RWPE1 (cell line): ENCODE measurements around the gene CAPN2.

Experiments used
- CTCF ChIA-PET: fragments of 350-600 bp; sonication (Branson Sonifier 250); formaldehyde crosslinking; extraction: SDS; loops from one replicate; lab custom pipeline; 2021; lab: Yijun Ruan, JAX
- POLR2A ChIA-PET: fragments of 400-600 bp; formaldehyde crosslinking; extraction: SDS; loops from one replicate; lab custom pipeline; 2020; ENCODE audit warnings: antibody characterized with exemption; ENCODE audit not compliant: low non-redundant PET; lab: Yijun Ruan, JAX
- DNase-seq: peaks from one replicate; pipeline ENCODE4 v3.0.0; 2012; ENCODE audit warnings: low spot score
- H3K27ac ChIP-seq: fragments of 450-650 bp; 2 replicates; pipeline ENCODE4 v1.5.1; 2017
- TF ChIP-seq, protein P1 (sequence below): fragments of 450-650 bp; conservative IDR thresholded peaks from 2 replicates; pipeline ENCODE4 v1.5.1; 2017; ENCODE audit warnings: low read depth, mild to moderate bottlenecking

Gene CAPN2

DNA sequence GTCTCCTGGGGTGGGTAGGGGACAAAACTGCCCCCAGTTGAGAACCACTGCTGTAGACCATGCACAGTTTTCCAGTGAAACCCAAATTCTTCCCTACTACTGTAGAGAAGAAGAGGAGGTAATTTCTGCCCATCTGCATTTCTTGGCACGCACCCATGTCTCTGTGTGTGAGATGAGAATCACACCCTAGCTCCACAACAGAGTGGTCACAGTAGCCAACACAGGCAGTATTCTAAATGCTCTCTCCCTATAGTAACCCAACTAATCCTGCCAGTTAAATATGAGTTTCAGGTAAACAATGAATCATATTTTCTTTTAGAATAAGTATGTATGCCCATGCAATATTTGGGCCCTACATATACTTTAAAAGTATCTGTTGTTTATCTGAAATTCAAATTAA is 1.2 kb upstream of the CAPN2 start:
- DNase-seq: no peak
- TF ChIP-seq, protein P1, sequence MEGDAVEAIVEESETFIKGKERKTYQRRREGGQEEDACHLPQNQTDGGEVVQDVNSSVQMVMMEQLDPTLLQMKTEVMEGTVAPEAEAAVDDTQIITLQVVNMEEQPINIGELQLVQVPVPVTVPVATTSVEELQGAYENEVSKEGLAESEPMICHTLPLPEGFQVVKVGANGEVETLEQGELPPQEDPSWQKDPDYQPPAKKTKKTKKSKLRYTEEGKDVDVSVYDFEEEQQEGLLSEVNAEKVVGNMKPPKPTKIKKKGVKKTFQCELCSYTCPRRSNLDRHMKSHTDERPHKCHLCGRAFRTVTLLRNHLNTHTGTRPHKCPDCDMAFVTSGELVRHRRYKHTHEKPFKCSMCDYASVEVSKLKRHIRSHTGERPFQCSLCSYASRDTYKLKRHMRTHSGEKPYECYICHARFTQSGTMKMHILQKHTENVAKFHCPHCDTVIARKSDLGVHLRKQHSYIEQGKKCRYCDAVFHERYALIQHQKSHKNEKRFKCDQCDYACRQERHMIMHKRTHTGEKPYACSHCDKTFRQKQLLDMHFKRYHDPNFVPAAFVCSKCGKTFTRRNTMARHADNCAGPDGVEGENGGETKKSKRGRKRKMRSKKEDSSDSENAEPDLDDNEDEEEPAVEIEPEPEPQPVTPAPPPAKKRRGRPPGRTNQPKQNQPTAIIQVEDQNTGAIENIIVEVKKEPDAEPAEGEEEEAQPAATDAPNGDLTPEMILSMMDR: no peak
- POLR2A ChIA-PET: no interaction called here

DNA sequence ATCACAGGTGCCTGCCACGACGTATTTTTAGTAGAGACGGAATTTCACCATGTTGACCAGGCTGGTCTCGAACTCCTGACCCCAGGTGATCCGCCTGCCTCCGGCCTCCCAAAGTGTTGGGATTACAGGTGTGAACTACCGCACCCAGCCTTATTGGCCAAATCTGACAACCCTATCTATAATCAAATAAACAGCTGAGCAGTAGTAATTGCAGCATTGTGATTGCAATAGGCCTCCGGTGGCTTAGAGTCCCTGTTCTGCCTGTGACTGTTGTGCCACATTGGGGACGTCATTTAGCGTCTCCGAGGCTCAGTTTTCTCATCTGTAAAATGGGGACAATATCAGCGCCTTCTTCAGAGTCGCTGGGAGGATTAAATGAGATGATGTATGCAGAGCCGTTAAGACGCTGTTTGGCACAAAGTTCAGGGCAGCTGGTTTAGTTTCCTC is 569 bp upstream of the CAPN2 start:
- no peak for DNase-seq
- H3K27ac ChIP-seq: peak overlapping the region; percentile 94
- CTCF ChIA-PET: interaction anchor here (0.5 to 1.9 kb wide), 5 partner anchors 11 to 1729 kb away, joined by 3 to 9 read pairs (median 4); no protein-coding TSS in a partner anchor
- TF ChIP-seq, protein P1: no peak
- POLR2A ChIA-PET: no interaction called here

More for the DNA sequence above, 1.2 kb upstream of the CAPN2 start:
- no peak overlapping the region; the same call in 1 of the 2 replicates for H3K27ac ChIP-seq
- CTCF ChIA-PET: no interaction called here

DNA sequence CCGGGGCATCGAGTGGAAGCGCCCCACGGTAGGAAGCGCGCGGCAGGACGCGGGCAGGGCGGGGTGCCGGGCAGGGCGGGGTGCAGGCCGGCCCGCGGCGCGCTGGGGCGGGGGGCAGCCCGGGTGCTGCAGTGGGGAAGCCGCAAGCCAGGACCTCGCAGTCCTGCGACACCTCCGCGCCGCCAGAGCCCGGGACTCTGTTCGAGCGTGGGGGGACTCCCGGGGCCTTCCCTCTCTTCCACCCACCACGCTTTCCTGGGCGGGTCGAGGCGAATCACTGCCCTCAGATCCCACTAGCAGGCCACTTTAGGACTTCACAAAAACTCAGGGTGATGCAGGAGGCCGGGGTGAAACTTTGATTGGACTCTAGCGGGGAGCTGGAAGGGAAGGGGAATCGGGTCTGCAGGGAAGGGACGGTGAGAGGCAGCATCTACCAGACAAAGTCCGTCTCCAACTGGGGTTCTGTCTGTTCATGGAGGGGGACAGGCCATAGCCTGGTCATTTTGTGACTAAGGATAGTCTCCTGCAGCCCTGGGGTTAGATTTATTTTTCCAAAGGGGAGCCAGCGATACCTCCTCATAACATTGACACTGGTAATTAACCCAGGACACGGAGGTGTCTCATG is 623 bp downstream of the CAPN2 start:
- POLR2A ChIA-PET: no interaction called here
- TF ChIP-seq, protein P1: no peak
- peak overlapping the region; percentile 94 for H3K27ac ChIP-seq
- no peak for DNase-seq
- CTCF ChIA-PET: interaction anchor here (0.6 to 1.9 kb wide), 3 partner anchors 10 to 36 kb away, joined by 3 to 9 read pairs (median 8); no protein-coding TSS in a partner anchor

DNA sequence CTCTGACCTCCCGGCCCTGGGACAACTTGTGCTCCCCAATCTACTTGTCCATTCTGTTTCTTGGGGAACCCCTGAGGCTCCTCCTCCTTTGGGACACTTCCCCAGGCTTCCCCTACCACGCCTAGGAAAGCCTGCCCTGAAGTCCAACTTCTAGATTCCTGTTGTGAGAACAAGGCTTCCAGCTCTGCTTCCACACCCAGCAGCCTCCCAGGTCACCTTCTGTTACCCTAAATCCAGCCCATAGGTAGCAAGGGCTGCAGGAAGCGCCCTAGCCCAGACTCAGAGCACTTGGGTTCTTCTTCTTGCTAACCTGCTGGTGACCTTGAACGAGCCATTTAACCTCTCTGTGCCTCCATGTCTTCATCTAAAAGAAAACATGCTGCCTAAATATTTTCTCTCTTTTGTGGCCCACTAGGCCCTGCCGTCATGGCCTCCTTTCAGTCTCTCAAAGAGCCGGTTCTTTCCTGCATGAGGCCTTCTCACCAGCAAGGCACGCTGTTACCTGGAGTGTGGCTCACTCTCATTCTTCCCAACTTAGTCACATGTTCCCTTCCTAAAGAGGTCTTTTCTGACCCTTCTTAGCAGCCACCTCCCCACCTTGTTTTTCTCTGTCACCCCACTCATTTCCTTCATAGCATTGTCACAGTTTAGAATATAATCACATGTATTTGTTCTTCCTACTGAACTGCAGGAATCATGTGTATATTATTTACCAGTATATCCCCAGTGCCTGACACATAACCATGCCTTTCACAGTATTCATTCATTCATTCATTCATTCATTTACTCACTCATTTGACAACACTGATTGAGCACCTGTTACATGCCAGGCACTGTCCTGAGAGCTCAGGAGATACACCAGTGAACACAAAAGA is 1.4 kb downstream of the CAPN2 start:
- ChIA-PET CTCF (interaction anchor here (1.9 kb wide), 1 partner anchor 36 kb away, joined by 9 read pairs; no protein-coding TSS in a partner anchor), POLR2A (no interaction called here)
- DNase-seq: no peak
- peak overlapping the region; percentile 94 for H3K27ac ChIP-seq
- TF ChIP-seq, protein P1: no peak

DNA sequence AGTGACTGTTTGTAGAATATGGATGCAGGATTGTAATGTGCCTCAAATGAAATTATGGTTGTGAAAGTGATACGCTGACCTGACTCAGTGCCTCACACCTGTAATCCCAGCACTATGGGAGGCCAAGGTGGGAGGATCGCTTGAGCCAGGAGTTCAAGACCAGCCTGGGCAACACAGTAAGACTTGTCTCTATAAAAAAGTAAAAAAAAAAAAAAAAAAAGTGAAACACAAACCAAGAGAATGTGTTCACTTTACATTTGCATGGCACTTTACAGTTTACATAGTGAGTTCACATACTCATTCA is 2.0 kb downstream of the CAPN2 start:
- DNase-seq: no peak
- H3K27ac ChIP-seq: peak overlapping the region; percentile 94
- ChIA-PET CTCF (no interaction called here), POLR2A (no interaction called here)
- TF ChIP-seq, protein P1: no peak

DNA sequence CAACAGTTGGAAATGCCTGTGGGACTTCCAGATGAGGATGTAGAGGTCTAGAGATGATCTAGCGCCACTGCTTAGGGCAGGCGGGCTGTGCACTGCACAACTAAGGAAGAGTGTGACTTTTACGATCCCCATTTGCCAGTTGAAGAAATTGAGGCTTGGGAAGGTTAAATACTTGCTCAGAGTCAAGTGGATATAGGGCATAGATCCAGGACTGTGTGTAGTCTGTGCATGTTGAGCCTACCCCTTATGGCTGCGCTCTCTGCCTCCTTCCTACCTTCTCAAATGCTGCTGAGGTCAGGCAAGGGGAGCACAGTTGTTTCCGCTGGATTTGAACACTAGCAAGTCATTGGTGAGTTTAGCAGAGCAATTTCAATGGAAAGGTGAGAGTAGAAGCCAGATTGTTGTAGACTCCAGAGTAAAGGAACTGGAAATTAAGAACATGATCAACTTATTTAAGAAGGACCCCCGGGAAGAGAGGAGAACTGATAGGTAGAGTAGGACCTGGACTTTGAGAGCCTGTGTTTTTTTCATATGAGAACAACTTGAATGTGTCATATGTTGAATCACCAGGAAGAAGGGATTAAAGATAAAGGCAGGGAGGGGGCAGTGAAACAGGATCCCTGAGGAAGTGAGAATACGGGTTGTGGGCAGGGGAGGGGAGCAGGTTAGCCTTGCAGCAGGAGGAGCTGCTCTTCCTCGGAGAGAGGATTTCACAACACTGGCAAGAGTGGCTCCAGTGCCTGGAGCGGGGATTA is 2.7 kb downstream of the CAPN2 start:
- ChIA-PET CTCF (no interaction called here), POLR2A (no interaction called here)
- DNase-seq: peak; percentile 94
- H3K27ac ChIP-seq: peak overlapping the region; percentile 94
- TF ChIP-seq, protein P1: no peak
